ENCODE measurements around the gene PUS7L.

Gene PUS7L, protein sequence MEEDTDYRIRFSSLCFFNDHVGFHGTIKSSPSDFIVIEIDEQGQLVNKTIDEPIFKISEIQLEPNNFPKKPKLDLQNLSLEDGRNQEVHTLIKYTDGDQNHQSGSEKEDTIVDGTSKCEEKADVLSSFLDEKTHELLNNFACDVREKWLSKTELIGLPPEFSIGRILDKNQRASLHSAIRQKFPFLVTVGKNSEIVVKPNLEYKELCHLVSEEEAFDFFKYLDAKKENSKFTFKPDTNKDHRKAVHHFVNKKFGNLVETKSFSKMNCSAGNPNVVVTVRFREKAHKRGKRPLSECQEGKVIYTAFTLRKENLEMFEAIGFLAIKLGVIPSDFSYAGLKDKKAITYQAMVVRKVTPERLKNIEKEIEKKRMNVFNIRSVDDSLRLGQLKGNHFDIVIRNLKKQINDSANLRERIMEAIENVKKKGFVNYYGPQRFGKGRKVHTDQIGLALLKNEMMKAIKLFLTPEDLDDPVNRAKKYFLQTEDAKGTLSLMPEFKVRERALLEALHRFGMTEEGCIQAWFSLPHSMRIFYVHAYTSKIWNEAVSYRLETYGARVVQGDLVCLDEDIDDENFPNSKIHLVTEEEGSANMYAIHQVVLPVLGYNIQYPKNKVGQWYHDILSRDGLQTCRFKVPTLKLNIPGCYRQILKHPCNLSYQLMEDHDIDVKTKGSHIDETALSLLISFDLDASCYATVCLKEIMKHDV

DNA sequence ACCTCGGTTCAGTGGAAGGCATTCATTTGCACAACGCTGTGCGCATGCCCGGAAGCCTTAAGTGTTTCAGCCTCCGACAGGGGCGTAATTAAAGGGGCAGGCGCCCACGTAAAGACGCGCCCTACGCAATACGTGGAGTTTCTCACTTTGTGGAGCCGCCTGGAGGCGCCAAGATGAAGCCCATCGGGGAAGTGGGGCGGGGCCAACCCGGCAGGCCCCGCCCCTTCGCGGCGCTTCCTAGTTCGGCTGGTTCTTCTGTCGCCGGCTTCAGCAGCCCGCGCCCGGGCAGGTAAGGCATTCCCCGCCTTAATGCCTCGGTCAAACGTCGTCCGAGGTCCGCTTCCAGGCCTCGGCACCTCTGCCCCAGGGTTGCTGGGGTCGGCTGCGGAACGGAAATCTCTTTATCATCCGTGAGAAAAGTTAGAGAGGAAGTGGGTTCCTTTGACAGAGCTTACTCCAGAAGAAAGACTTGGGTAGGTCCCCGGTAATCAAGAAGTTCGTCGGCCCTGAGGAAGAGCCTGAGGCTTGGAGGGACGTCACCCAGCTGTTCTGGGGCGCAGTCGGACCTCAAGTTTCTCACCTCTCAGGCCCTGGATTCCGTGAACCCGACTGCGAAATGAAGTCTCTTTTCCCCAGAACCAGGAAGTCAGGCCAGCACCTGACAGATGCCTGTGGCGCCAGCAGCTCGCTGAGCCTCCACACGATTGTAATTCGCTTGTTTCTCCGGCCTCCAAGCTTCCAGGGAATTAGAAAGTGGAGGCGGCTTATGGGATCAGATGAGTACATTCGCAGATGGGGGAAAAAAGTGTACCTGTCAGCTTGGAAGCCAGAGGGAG is at the start of gene PUS7L, which contains the start of gene IRAK4:
Gene PUS7L, minus strand, starts transcription at position 63 of the 836 bp plus-strand sequence. CDS start 3,545 bp downstream, outside the sequence.
Gene IRAK4, plus strand, starts transcription at position 224 of the 836 bp plus-strand sequence. CDS start 9,161 bp downstream, outside the sequence.
- DNase-seq (ENCODE audit: insufficient read length, low spot score): peak; percentile 90
- FAIRE-seq: peak; percentile 77

DNA sequence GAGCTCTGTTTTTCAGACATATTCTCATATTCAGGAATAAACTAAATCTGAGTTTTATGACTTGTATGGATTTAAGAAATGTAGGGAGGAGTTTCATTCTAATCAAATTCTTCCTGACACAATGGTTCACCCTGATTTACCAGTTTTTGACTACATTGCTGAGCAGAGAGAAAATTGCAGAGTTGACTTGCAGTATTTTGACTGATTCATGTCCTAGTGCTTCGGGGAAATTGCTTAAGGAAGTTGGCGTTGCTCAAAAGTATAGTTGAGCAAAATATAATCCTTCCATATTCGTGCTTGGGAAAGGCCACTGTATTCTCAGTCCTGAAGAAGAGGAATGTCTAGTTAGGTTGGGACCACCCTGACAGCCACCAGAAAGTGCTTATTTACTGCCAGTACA is 48.8 kb upstream of the PUS7L start:
- FAIRE-seq (no peak), DNase-seq (ENCODE audit: insufficient read length, low spot score) (no peak)

DNA sequence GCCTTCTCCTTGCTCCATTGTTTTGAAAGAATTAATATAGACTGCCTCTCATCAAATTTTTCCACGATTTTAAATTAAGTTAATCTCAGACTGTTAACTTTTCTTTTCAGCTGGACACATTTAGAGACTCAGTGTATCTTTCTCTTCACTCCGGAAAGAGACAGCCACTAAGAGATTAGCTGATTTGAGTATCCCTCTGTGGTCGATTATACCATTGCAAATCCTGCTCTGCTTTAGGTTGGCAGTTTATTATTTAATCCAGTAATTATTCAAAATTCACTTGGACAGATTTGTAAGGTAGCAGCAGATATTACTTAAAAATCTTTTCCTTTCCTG is 48.1 kb upstream of the PUS7L start:
- no peak for DNase-seq (ENCODE audit: insufficient read length, low spot score)

DNA sequence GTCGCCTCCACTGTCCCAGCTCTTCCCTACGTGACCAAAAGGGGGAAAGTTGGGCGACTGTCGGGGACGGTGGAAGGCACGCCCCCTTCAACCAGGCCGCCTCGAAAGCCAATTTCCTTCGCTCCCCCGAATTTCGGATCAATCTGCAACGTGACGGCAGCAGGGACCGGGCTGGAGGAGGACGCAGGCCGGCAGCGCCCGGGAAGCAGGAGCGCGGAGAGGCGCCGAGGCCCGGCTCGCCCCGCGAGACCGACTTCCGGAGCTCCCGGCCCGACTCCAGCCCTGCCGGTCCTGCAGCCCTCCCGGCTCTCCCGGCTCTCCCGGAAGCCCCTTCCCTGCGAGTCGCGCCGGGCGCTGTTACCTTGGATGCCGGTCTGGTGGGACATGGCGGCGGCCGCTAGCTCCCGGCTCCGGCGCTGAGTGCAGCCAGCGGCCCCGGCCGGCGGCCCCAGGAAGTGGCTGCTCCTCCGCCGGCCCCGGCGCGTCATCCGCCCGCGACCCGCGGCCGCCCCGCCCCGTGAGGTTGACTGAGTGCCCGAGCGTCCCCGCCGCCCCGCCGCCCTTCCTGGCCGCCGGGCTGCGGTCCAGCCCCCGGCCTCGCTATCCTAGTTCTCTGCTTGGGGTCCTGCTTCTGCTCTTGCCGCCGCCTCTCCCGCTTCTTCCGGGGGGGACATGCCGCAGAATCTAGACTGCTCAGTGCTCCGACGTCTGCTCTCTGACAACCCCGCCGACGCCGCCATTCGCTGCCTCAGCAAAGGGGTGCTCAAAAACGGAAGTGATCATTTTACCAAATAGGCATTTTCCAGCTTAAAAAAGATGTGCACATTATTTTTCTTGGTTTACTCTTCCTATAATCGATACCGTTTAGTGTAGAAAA is 47.5 kb upstream of the PUS7L start, which contains the start of gene TWF1:
Gene TWF1, minus strand, starts transcription at position 458 of the 877 bp plus-strand sequence. Its CDS starts 72 bp downstream, at position 386.
- DNase-seq (ENCODE audit: insufficient read length, low spot score): peak; percentile 74
- peak; percentile 73 for FAIRE-seq

More for the DNA sequence above, 48.1 kb upstream of the PUS7L start:
- no peak for FAIRE-seq

DNA sequence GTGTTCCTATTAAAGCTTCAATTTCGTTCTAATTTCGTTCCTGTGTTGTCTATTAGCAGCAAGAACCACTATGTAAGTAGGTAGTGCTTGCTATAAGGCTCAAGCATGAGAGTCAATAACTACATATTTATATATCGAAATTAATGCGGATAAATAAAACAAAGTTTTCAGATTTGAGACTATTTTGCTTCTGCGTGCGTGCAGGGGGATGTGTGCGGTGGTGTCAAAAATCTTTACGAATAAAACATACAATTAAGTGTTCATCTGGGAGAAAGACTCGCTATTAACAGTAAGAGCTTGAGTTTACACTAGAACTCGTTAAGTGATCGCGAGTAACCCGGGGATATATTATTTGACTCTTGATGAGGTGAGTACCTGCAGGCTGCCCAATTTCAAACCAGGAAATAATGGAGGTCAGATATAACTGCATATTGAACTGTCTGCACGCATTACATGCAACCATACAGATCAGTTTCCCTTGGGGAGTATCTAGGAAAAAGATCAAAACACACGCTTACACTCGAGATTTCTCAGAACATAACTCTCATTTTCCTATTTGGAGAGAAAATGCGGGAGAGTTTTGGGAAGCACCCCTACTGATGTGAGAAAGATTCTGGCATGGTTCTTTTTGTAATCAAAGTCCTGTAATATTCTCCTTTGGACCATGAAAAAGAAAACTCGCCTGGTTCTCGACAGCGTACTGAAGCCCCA is 46.7 kb upstream of the PUS7L start:
- FAIRE-seq (no peak), DNase-seq (ENCODE audit: insufficient read length, low spot score) (peak; percentile 5)

DNA sequence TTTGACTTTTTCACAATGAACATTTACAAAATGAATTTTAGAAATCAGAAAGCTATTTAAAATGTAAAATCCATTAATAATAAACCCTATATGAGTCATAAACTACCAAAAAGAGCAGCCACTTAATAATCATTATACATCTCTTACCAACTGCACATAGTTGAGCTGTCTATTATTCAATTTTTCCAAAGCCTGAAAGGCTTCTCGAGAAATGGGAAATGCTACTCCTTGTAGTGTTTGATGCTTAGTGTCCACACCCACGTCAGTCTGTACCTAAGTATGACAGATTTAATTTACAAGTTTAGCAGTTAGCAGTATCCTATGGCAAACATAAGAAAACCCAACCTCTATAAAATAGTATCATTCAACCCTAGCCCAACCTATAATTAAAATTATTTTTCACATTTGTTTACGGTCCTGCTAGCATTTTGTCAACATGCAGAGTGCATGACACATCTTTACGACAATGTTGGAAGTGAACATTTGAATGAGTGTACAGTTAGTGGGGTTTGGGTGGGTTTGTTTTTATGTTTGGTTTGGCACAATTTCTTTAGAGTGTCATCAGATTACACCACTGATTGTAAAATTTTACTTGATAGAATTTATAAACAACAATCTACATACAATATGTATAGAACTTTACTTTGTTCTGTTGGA is 39.1 kb upstream of the PUS7L start:
- FAIRE-seq (no peak), DNase-seq (ENCODE audit: insufficient read length, low spot score) (no peak)

DNA sequence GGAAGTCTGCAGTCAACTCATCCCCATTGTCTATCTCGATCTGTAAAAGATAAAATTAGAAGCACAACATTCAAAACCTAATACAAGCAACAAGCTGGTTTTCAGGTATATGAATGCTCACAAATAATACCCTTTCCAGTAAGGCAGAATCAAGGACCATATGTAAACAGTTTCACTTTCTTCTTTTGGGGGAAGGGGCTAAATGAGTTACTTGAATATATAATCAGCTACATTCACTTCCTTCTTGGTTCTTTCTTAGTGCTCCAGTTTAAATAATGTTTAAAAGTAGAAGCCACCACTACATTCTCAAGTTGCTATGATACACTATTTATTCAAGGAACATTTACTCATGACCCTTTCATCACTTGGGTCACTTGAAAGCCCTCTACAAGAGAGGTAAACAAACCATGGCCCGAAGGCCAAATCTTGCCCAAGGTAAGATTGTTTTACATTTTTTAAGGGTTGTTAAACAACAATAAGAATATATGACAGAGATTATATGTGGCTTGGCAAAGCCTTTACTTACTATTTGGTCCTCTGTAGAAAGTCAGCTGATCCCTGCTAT is 37.2 kb upstream of the PUS7L start:
- DNase-seq (ENCODE audit: insufficient read length, low spot score) (no peak), FAIRE-seq (no peak)

DNA sequence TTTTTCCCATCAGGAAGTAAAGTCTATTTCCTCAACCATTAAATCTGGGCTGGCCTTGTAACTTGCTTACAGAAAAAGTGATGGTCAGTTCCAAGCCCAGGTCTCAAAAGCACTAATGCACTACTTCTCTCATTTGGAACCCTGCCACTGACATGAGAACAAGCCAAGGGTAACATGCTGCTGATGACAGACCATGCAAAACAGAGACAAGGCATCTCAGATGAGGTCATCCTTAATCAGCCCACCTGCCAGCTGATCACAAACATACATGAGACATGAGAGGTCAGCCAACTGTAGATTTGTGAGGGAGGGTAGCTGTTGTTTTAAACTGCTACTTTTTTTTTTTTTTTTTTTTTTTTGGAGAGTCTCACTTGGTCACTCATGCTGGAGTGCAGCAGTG is 31.4 kb upstream of the PUS7L start:
- DNase-seq (ENCODE audit: insufficient read length, low spot score): no peak
- FAIRE-seq: no peak

DNA sequence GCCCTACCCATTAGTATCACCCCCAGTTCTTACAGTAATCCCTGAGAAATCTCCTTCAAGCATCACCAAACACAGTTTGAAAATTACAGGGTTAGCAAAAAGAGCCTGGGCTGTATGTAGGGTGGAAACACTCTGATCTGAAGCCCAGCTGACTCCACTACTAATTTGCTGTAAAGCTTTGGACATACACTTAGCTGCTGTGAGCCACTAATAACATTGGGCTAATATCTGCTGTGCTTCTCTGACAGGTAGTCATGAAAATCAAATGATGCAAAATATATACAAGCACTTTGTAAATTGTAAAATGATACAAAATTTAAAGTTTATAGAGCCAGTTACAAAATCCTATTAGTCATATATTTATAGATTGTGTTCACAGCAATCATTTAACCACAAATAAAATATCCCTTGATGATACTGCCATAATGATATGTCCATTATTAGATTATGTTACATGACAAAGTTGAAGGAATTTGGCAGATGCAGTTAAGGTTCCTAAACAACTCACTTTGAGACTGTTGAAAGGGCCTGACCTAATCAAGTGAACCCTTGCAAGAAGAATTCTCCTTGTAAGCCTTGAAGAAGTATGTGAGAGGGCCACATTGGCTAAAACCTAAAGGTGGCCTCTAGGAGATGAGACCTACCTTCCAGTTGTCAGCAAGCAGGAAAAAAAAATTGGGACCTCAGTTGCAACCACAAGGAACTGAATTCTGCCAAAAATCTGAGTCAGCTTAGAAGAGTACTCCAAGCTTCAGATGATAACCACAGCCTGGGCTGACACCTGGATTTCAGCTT is 28.5 kb upstream of the PUS7L start:
- no peak for DNase-seq (ENCODE audit: insufficient read length, low spot score)
- FAIRE-seq: no peak

DNA sequence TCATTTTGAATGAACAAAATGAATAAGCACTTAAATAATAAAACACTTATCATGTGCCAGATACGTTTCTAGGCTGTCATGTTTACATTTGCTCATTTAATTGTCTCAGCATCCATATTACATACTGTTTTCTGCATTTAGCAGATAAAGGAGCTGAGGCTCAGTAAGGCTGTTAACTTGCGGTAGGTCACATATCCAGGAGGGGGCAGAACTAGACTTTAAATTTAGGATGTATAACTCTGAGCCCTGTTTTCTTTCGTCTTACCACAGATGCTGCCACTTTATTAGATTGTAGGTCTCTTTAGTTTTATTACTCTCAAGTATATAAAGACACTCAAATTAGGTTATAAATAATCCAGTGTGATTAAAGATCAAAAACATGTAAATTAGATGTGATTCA is 17.9 kb upstream of the PUS7L start:
- DNase-seq (ENCODE audit: insufficient read length, low spot score): peak; percentile 29
- FAIRE-seq: no peak

DNA sequence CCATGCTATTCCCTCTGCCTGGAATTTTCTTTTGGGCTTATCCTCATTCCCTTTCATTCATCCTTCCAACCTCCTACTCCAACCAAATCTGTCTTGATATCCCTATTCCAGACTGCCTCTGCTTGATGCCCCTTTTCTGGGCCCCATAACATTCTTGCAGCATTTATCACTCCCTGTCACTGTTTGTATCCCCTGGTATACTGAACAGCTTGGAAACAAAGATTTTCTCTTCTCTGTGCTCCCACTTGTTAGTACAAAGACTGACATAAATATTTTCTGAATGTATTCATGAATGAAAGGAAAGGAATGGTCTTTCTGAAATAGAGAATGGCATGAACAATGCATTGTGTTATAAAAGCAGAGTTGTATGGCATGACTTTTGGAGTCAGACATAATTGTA is 7.7 kb upstream of the PUS7L start:
- DNase-seq (ENCODE audit: insufficient read length, low spot score) (no peak), FAIRE-seq (no peak)

DNA sequence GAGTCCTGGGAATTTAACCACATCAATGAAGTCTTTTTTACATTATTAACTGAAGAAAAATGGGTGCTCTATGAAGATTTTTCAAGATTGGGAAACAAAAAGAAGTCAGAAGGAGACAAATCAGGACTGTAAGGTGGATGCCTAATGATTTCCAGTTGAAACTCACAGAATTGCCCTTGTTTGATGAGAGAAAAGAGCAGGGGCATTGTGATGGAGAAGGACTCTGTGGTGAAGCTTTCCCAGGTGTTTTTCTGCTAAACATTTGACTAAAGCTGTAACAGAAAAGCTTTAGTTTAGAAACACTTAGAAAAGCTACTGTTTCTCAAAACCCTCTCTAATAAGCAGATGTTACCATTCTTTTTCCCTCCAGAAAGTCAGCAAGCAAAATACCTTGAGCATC is 5.9 kb upstream of the PUS7L start:
- no peak for FAIRE-seq
- DNase-seq (ENCODE audit: insufficient read length, low spot score): no peak

DNA sequence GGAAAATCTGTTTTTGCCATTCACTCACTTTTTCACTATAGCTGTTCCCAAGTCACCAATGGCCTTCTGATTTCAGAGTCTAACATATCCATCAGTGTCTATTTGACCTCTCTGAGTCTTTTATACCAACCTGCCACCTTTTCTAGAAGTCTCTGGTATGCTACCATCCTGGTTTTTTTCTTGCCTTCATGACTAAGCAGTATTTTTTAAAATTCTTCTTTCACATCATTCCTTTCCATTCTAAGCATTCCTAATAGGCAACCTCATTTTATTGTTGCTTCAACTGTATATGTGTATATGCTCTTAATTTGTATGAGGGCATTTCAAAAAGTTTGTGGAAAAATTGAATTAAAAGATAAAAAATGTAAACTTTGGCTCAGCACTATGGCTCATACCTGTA is 5.2 kb upstream of the PUS7L start:
- FAIRE-seq: no peak
- DNase-seq (ENCODE audit: insufficient read length, low spot score): no peak

DNA sequence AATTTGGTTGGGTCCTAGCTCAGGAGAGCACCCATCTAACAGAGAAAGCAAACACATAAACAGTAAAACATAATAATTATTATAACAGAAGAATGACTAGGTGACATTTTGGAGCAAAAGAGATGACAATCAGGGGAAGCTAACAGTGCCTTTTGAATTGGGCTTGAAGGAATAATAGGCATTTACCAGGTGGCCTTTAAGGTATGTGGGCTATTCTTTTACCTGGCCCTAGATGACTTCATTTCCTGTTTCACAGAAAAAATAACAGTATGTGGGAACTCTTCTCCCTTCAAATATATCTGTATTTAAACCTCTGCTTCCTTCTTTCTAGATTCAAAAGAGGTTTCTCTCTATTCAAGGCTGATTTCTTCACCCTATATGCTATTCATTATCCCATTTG is 4.0 kb upstream of the PUS7L start:
- no peak for FAIRE-seq

DNA sequence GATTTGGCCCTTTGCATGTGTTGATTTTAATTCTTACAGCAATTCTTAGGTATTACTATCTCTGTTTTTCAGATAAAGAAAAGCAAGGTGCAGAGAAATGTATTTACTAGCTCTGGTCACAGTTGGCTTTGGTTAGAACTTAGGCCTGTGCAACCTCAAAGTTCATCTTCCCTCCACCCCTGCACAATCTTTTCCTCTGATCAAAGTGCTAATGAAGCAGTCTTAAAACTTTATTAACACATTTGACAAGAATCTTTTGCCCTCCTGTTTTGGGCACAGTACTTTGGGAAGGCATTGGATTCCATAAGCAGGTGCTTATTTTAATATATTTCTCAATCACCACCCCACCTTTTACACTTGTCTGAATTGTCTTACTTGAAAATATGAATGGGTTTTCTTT is 2.9 kb upstream of the PUS7L start:
- FAIRE-seq (no peak), DNase-seq (ENCODE audit: insufficient read length, low spot score) (no peak)

More for the DNA sequence above, 4.0 kb upstream of the PUS7L start:
- no peak for DNase-seq (ENCODE audit: insufficient read length, low spot score)

DNA sequence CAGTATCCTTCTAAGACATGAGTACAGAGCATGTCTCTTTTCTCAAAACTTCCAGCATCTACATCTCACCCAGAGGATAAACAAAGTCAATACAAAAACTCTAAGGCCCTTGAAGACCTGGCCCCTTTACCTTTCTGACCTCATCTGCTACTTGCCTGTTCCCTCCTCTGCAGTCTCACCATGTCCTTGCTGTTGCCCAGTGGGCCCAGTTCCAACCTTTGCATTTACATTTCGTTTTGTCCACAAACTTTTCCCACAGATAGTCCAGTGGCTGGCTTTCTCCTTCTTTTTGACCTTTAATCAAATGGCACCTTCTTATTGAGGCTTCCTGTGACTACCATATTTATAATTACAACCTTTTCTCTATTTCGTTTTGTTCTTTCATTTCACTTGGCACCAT is 1.8 kb upstream of the PUS7L start:
- DNase-seq (ENCODE audit: insufficient read length, low spot score) (no peak), FAIRE-seq (no peak)

DNA sequence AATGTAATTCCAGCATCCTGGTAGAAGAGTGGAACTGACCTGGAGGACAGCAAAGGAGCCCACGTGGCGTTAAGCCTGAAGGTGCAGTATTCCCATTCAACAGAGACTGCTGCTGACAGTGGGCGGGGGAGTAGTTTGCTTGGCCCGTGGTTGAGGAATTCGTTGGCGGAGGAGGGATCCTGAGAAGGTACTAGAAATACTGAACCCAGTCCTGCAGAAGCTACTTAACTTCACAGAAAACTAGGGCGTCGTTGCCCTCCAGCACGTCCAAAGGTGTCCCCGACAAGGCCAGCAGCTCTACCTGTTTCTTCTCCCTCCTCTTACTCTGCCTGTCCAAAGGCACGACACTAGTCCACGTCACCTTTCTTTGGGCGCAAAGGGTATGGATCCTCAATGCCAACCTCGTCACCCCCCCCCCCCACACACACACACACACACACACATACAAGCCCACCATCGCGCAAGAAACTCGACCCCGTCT is 303 bp downstream of the PUS7L start:
- FAIRE-seq (no peak), DNase-seq (ENCODE audit: insufficient read length, low spot score) (peak; percentile 22)

DNA sequence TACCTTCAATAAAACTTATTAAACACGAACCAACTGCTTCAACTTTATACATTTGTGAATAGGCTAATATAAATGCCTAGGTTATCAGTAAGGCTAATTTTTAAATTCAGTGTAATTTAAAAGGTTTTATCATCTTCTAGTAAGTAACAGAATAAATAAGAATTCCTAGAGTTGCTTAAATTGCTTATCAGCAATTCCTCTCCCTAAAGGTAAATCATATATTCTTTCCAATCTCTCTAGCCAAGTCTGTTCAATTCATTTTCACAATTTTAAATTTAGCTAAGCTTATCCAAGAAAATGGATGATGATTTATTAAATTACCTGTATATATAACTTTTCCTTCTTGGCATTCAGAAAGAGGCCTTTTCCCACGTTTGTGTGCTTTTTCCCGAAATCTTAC is 4.6 kb downstream of the PUS7L start:
- DNase-seq (ENCODE audit: insufficient read length, low spot score): no peak
- no peak for FAIRE-seq

All from HTR-8/SVneo (cell line).